Left lung (tissue), 10 donors: ENCODE results near the gene EEA1. TPM values are rescaled to one million over a fixed set of nuclear protein-coding genes. Genes with fewer than 3 reads are reported as not detected.
"Not testable (repeated sequence)": the region's sequence is repeated elsewhere in the genome, so short reads cannot be mapped to it uniquely, and the experiment has no call there.

Source experiments
- ATAC-seq: fragments of 200-7000 bp; cut with Tn5 transposase; one replicate; pipeline ENCODE4 v1.9.1; 2020; ENCODE audit warnings: moderate library complexity
- DNase-seq, 4 donors: peaks; one replicate each; pipeline ENCODE4 v3.0.0-alpha.2; 2013 to 2020
- H3K27ac ChIP-seq, 2 donors: fragments of 200-600 bp; sonication (generic) in 1 of 2; one replicate each; pipeline versions ENCODE4 v1.5.0 to v1.8.0; 2020 to 2021
- H3K27me3 ChIP-seq, 2 donors: fragments of 200-600 bp; sonication (generic) in 1 of 2; one replicate each; pipeline versions ENCODE4 v1.5.0 to v1.8.0; 2020 to 2021
- H3K36me3 ChIP-seq, 2 donors: fragments of 200-600 bp; sonication (generic) in 1 of 2; one replicate each; pipeline versions ENCODE4 v1.5.0 to v1.8.0; 2020 to 2021
- H3K4me1 ChIP-seq, 2 donors: fragments of 200-600 bp; one replicate each; pipeline ENCODE4 v1.8.0; 2021
- H3K4me3 ChIP-seq, 2 donors: fragments of 200-600 bp; sonication (generic) in 1 of 2; one replicate each; pipeline versions ENCODE4 v1.5.0 to v1.8.0; 2020 to 2021; ENCODE audit warnings: mild to moderate bottlenecking in 1 of 2
- H3K9me3 ChIP-seq, 2 donors: fragments of 200-600 bp; sonication (generic) in 1 of 2; one replicate each; pipeline versions ENCODE4 v1.5.0 to v1.8.0; 2020 to 2021
- intact Hi-C, 2 donors: fragments of 100-400 bp; cut with DNase I; formaldehyde crosslinking; loops; one replicate each; pipeline versions ENCODE4 v1.11.2 to v1.14.2; 2022
- polyA plus RNA-seq, 6 donors: library from polyadenylated mRNA; unstranded; fragments of 120-200 nt; gene quantifications; one replicate each; pipeline ENCODE4 v1.2.1, GENCODE V29; 2013; ENCODE audit not compliant: insufficient read length in 6 of 6
- total RNA-seq, 2 donors: library from RNA; stranded (reverse); fragmentation: NEBNext Ultra II Directional; extraction: Animal tissue kit (Norgen Biotek cat#: 25700); gene quantifications; one replicate each; pipeline ENCODE4 v1.2.1, GENCODE V29; 2021
- TF ChIP-seq, protein P1 (sequence below), 2 donors: fragments of 200-600 bp; sonication (generic) in 1 of 2; IDR thresholded peaks; one replicate each; pipeline versions ENCODE4 v1.5.0 to v1.8.0; 2021; ENCODE audit warnings: antibody characterized with exemption in 2 of 2
- donor health status: DM: no; HTN: yes; CAD: no.
- donor health status: DM: no; HTN: no; CAD: no.

EEA1 gene
- total and polyA plus RNA-seq, 8 donors, result 15.8 to 34.6 (median 20.4) TPM

DNA sequence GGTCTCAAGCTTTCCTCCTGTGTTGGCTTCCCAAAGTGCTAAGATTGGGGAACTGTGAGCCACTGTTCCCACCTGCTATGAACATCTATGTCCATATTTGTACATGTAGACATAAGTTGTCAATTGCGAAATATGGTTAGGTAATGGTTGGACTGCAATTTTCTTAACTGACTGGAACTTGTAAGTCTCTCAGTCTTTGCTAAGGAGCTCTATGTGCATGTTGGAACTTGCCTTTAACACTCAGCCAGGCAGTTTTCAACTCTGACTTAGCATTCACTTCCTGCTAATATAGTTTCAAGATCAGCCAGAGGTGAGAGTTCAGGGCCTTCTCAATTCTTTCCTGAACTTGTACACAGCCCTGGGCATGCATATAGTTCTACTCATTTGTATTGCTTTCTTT is 44.5 kb upstream of the EEA1 start:
- intact Hi-C loops, result no loop called here
- peak; percentile 63 for ATAC-seq
- TF ChIP-seq, protein P1, sequence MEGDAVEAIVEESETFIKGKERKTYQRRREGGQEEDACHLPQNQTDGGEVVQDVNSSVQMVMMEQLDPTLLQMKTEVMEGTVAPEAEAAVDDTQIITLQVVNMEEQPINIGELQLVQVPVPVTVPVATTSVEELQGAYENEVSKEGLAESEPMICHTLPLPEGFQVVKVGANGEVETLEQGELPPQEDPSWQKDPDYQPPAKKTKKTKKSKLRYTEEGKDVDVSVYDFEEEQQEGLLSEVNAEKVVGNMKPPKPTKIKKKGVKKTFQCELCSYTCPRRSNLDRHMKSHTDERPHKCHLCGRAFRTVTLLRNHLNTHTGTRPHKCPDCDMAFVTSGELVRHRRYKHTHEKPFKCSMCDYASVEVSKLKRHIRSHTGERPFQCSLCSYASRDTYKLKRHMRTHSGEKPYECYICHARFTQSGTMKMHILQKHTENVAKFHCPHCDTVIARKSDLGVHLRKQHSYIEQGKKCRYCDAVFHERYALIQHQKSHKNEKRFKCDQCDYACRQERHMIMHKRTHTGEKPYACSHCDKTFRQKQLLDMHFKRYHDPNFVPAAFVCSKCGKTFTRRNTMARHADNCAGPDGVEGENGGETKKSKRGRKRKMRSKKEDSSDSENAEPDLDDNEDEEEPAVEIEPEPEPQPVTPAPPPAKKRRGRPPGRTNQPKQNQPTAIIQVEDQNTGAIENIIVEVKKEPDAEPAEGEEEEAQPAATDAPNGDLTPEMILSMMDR (IDR thresholded peaks at IDR 0.05), result no peak
- no peak for DNase-seq
- H3K27ac ChIP-seq, result peak overlapping the region; percentile 60 to 66
- no peaks in the 10 kb centered on the region for H3K36me3 ChIP-seq
- peaks cover 0 to 43% of the 10 kb centered on the region in 2 donors for H3K4me1 ChIP-seq
- H3K27me3 ChIP-seq, result no peaks in the 10 kb centered on the region
- no peak overlapping the region for H3K4me3 ChIP-seq
- H3K9me3 ChIP-seq, result peaks cover 0 to 8% of the 10 kb centered on the region in 2 donors

DNA sequence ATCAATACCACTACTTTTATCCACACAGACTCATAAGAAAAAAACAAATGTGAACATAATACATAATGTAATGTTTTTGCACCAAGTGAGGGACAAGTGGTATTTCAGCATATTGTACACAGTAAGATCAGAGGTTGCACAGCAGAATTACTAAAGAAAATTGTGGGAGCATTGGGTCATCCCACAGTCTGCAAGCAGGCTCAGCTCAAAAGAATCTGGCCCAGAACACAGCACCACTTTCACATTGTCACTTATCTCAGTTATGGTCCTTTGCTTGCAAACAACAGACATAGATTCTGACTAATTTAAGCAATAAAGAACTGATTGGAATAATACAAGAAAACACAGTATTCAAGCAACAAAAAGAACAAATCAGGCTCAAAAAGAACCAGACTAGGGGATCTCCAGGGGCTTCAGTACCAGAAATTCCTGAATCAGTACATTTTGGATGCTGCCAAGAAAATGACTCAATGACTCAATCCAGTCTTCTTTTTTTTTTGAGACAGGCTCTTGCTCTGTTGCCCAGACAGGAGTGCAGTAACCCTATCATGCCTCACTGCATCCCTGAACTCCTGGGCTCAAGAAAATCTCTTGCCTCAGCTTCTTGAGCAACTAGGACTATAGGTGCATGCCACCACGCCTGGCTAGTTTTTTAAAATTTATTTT is 42.9 kb upstream of the EEA1 start:
- no peak overlapping the region for H3K4me3 ChIP-seq
- H3K27ac ChIP-seq, result peak overlapping the region in 1 of 2 donors; percentile 71
- H3K9me3 ChIP-seq, result peaks cover 0 to 8% of the 10 kb centered on the region in 2 donors
- no peaks in the 10 kb centered on the region for H3K36me3 ChIP-seq
- peaks cover 0 to 44% of the 10 kb centered on the region in 2 donors for H3K4me1 ChIP-seq
- intact Hi-C loops, result no loop called here
- no peaks in the 10 kb centered on the region for H3K27me3 ChIP-seq
- TF ChIP-seq, protein P1 (IDR thresholded peaks at IDR 0.05), result no peak
- DNase-seq (no peak), ATAC-seq (peak; percentile 56)

DNA sequence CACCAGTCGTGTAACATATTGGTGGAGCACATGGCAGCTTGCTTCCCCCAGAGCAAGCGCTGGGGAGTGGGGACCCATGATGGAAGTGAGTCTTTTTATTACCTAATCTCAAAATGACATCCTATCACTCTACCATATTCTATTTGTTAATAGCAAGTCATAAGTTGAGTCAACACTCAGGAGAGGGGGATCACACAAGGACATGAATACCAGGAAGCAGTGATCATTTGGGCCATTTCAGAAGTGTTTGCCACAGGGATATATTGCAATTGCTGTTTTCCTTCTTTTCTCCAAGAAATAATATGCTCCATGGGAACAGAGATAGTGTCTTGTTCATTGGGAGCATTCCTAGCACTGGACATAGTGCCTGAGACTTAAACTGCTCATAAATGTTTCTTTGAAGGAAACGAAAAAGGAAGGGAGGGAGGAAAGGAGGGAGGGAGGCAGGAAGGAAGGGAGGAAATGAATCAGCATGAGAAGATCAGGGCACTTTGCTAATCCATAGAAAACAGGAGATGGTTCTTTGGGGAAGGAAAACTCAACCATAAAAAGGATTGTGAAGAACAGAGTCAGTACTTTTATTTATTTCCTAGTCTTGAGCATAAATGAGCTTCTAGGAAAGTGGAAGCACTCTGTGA is 39.2 kb upstream of the EEA1 start:
- H3K36me3 ChIP-seq, result no peaks in the 10 kb centered on the region
- no peaks in the 10 kb centered on the region for H3K9me3 ChIP-seq
- H3K4me1 ChIP-seq, result peaks cover 0 to 34% of the 10 kb centered on the region in 2 donors
- H3K27me3 ChIP-seq, result no peaks in the 10 kb centered on the region
- ATAC-seq (no peak), DNase-seq (no peak)
- TF ChIP-seq, protein P1 (IDR thresholded peaks at IDR 0.05), result no peak
- no peak overlapping the region for H3K4me3 ChIP-seq
- H3K27ac ChIP-seq, result no peak overlapping the region
- intact Hi-C loops, result no loop called here

DNA sequence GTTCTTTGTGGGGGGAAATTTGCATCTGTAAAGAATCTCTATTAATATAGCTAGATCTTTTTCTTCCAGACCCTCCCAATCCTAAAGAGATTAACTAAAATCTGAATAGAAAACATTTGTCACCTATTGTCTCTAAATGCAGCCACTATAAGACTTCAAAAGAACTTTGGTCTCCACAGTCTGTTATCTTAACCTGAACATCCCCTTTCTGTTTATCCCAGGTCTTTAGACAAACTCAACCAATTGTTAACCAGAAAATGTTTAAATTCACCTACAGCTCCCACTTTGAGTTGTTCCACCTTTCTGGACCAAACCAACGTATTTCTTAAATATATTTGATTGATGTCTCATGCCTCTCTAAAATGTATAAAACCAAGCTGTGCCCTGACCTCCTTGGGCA is 35.3 kb upstream of the EEA1 start:
- intact Hi-C loops, H3K4me3 ChIP-seq, H3K27ac ChIP-seq, H3K27me3 ChIP-seq, H3K9me3 ChIP-seq, H3K4me1 ChIP-seq, DNase-seq, ATAC-seq, H3K36me3 ChIP-seq: not testable (repeated sequence)

DNA sequence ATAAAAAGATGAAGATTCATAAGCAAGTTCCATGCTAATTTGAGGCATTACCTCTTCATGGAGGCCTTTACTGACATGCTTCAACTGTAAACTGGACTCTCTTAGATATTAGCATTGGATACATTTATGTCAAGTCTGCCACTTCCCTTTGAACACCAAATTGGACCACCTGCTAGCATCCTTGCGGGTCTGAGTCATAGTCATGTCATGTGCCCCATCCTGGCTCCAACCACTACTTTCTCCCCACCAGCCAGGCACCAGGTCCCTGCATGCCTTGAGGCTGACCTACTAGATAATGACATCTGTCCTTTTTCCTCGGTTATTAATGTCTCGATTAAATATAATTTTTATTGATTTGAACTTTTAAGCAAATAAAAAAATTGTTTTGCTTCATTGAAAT is 32.9 kb upstream of the EEA1 start:
- Histone ChIP-seq H3K9me3 (peaks cover 0 to 3% of the 10 kb centered on the region in 2 donors), H3K36me3 (no peaks in the 10 kb centered on the region), H3K27ac (no peak overlapping the region), H3K27me3 (no peaks in the 10 kb centered on the region), H3K4me3 (no peak overlapping the region), H3K4me1 (no peaks in the 10 kb centered on the region)
- TF ChIP-seq, protein P1 (IDR thresholded peaks at IDR 0.05), result no peak
- ATAC-seq (no peak), DNase-seq (no peak)
- intact Hi-C loops, result no loop called here
